ENCODE measurements around the gene CD3G. TPM values are rescaled to one million over a fixed set of nuclear protein-coding genes. Genes with fewer than 3 reads are reported as not detected.
"Not testable (repeated sequence)": the region's sequence is repeated elsewhere in the genome, so short reads cannot be mapped to it uniquely, and the experiment has no call there.

CD3G gene
- total and polyA plus RNA-seq, 9 donors, result 0.15 to 1.4 (median 0.40) TPM; not detected in 1

- H3K4me1 ChIP-seq (ENCODE audit: insufficient read depth), result no peaks in the 10 kb centered on the region
- no peaks in the 10 kb centered on the region for H3K27me3 ChIP-seq
- no peak for TF ChIP-seq POLR2A (IDR thresholded peaks at IDR 0.05)
- TF ChIP-seq EP300 (IDR thresholded peaks at IDR 0.05), result no peak
- no peak for TF ChIP-seq CTCF (IDR thresholded peaks at IDR 0.05)
- 88 to 97% (median 91%) methylated on average over 1 of the region's 1 CpG for WGBS, 3 donors
- H3K9me3 ChIP-seq, result no peaks in the 10 kb centered on the region
- no peak for DNase-seq
- H3K4me3 ChIP-seq, result no peak overlapping the region
- intact Hi-C loops (cut with DNase I), result no loop called here
- no peaks in the 10 kb centered on the region for H3K36me3 ChIP-seq
- H3K27ac ChIP-seq, result no peak overlapping the region
Observed at GRCh38 chr11:118304227-118304567, 39.9 kb upstream of the CD3G start.

GRCh38 chr11:118304568-118305248 is 39.4 kb upstream of the CD3G start, which contains the start of gene CD3E:
TSS of gene CD3E (plus strand) at chr11:118304730. CDS start at chr11:118304953, 223 bp downstream.
- TF ChIP-seq POLR2A (IDR thresholded peaks at IDR 0.05) (no peak), CTCF (IDR thresholded peaks at IDR 0.05) (no peak), EP300 (IDR thresholded peaks at IDR 0.05) (no peak)
- Histone ChIP-seq H3K36me3 (no peaks in the 10 kb centered on the region), H3K27ac (no peak within 1 kb of the TSS), H3K9me3 (no peaks in the 10 kb centered on the region), H3K27me3 (no peaks in the 10 kb centered on the region), H3K4me1 (ENCODE audit: insufficient read depth) (no peaks in the 10 kb centered on the region), H3K4me3 (no peak within 1 kb of the TSS)
- no peak for DNase-seq
- 71 to 81% (median 80%) methylated on average over 8 of the region's 8 CpGs for WGBS, 3 donors
- intact Hi-C loops (cut with DNase I), result no loop called here

- 58 to 64% (median 60%) methylated on average over 8 of the region's 8 CpGs for WGBS, 3 donors
- intact Hi-C loops (cut with DNase I), result no loop called here
- no peaks in the 10 kb centered on the region for H3K4me1 ChIP-seq (ENCODE audit: insufficient read depth)
- H3K27me3 ChIP-seq, result no peaks in the 10 kb centered on the region
- no peak overlapping the region for H3K4me3 ChIP-seq
- no peak for DNase-seq
- no peaks in the 10 kb centered on the region for H3K9me3 ChIP-seq
- H3K27ac ChIP-seq, result no peak overlapping the region
- no peaks in the 10 kb centered on the region for H3K36me3 ChIP-seq
- TF ChIP-seq POLR2A (IDR thresholded peaks at IDR 0.05) (no peak), CTCF (IDR thresholded peaks at IDR 0.05) (no peak), EP300 (IDR thresholded peaks at IDR 0.05) (no peak)
Observed at GRCh38 chr11:118305726-118306125, 38.4 kb upstream of the CD3G start.

- TF ChIP-seq CTCF (IDR thresholded peaks at IDR 0.05), result no peak
- TF ChIP-seq EP300 (IDR thresholded peaks at IDR 0.05), result no peak
- no peak for TF ChIP-seq POLR2A (IDR thresholded peaks at IDR 0.05)
- Histone ChIP-seq H3K27me3 (no peaks in the 10 kb centered on the region), H3K4me1 (ENCODE audit: insufficient read depth) (no peaks in the 10 kb centered on the region), H3K27ac (no peak overlapping the region), H3K36me3 (no peaks in the 10 kb centered on the region), H3K4me3 (no peak overlapping the region), H3K9me3 (no peaks in the 10 kb centered on the region)
- no peak for DNase-seq
- WGBS, 3 donors, result 84 to 90% (median 89%) methylated on average over 2 of the region's 2 CpGs
- intact Hi-C loops (cut with DNase I), result no loop called here
Observed at GRCh38 chr11:118306556-118306955, 37.6 kb upstream of the CD3G start.

GRCh38 chr11:118308995-118309528 is 35.1 kb upstream of the CD3G start:
- H3K4me1 ChIP-seq (ENCODE audit: insufficient read depth); H3K36me3 ChIP-seq; DNase-seq; H3K4me3 ChIP-seq; intact Hi-C loops (cut with DNase I); H3K9me3 ChIP-seq; H3K27ac ChIP-seq; H3K27me3 ChIP-seq: not testable (repeated sequence)
- WGBS, 3 donors, result 80 to 87% (median 86%) methylated on average over 5 of the region's 5 CpGs

Measured in ovary (tissue), 9 donors.